ENCODE results near the gene C12orf57.
"Not testable (repeated sequence)": the region's sequence is repeated elsewhere in the genome, so short reads cannot be mapped to it uniquely, and the experiment has no call there.

GRCh38 chr12:6908141-6908540 is 35.7 kb upstream of the C12orf57 start:
- TF ChIP-seq POLR2A (IDR thresholded peaks at IDR 0.05); CTCF (IDR thresholded peaks at IDR 0.05 in 4 of 5, conservative IDR thresholded peaks at IDR 0.05 in 1 of 5): not testable (repeated sequence)

All from gastrocnemius medialis (tissue), 4 donors.